OCI-LY7 (cell line): ENCODE results near the gene UBXN11.

Experiments used
- EZH2phosphoT487 ChIP-seq: fragments of 200-600 bp; sonication (generic); IDR thresholded peaks from 2 replicates; pipeline ENCODE4 v1.6.1; 2018; ENCODE audit warnings: low read depth, borderline replicate concordance, mild to moderate bottlenecking, mixed run types, antibody characterized with exemption, low read length, moderate library complexity, mixed read lengths
- TF ChIP-seq, protein P1 (sequence below): fragments of 200-600 bp; sonication (generic); conservative IDR thresholded peaks from 2 replicates; pipeline ENCODE4 v1.5.1; 2014; ENCODE audit warnings: mild to moderate bottlenecking, antibody characterized with exemption, low read length, moderate library complexity, mixed read lengths

DNA sequence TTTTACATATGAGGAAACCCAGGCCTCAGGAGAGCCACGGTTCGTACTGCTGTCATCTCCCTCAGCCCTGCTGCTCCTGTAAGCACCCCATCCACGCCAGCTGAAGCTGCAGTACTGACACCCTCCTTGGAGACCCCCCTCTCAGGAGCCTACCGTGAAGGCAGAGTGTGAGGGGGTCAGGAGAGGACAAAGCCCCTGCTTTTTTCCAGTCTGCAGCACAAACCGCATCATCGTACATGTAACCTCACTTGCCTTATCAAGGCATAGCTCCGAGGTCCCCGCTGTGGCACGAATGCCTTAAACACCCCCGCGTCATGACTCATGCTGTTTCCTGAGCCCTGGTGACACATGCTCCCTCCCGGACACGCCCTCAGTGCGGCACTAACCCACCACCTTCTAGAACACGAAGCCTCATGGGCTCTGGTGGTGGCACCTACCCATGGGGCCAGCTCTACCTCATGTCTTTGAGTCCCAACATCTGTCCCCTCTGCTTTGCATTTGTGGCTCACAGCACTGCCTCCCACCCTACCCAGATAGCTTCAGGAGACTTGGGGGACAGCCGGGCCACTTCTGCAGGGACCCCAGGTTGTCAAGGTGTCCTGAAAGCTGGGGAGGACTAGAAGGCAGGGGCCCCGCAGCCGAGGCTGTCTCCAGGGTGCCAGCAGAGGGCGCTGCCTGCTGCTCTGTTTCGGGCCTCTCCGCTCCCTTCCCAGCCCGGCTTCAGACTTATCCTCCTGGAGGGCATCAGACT lies 21.7 kb downstream of the UBXN11 start:
- TF ChIP-seq, protein P1, sequence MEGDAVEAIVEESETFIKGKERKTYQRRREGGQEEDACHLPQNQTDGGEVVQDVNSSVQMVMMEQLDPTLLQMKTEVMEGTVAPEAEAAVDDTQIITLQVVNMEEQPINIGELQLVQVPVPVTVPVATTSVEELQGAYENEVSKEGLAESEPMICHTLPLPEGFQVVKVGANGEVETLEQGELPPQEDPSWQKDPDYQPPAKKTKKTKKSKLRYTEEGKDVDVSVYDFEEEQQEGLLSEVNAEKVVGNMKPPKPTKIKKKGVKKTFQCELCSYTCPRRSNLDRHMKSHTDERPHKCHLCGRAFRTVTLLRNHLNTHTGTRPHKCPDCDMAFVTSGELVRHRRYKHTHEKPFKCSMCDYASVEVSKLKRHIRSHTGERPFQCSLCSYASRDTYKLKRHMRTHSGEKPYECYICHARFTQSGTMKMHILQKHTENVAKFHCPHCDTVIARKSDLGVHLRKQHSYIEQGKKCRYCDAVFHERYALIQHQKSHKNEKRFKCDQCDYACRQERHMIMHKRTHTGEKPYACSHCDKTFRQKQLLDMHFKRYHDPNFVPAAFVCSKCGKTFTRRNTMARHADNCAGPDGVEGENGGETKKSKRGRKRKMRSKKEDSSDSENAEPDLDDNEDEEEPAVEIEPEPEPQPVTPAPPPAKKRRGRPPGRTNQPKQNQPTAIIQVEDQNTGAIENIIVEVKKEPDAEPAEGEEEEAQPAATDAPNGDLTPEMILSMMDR, result peak; percentile 97
- no peak for TF ChIP-seq EZH2phosphoT487
